ENCODE measurements around the gene PLCL2. TPM values are rescaled to one million over a fixed set of nuclear protein-coding genes. Genes with fewer than 3 reads are reported as not detected.
"Not testable (repeated sequence)": the region's sequence is repeated elsewhere in the genome, so short reads cannot be mapped to it uniquely, and the experiment has no call there.

The PLCL2 gene
- total RNA-seq, 1 experiment from 2014 or later: 1.6 TPM

GRCh38 chr3:17103579-17103978, 218.8 kb downstream of the PLCL2 start:
- Histone ChIP-seq H3K27me3 (no peaks in the 10 kb centered on the region), H3K4me3 (no peak overlapping the region), H3K4me1 (no peaks in the 10 kb centered on the region), H3K36me3 (no peaks in the 10 kb centered on the region), H3K27ac (no peak overlapping the region), H3K9me3 (replicated peaks) (no peaks in the 10 kb centered on the region)
- DNase-seq: no peak

- not testable (repeated sequence) for H3K36me3 ChIP-seq; H3K4me3 ChIP-seq; H3K4me1 ChIP-seq; DNase-seq; H3K27ac ChIP-seq; H3K27me3 ChIP-seq; H3K9me3 ChIP-seq (replicated peaks)
Measured at GRCh38 chr3:17106801-17107200, 222.0 kb downstream of the PLCL2 start.

- H3K4me1 ChIP-seq: no peaks in the 10 kb centered on the region
- H3K27ac ChIP-seq: no peak overlapping the region
- no peak for DNase-seq
- H3K4me3 ChIP-seq: no peak overlapping the region
- H3K27me3 ChIP-seq: no peaks in the 10 kb centered on the region
- H3K9me3 ChIP-seq (replicated peaks): no peaks in the 10 kb centered on the region
- H3K36me3 ChIP-seq: no peaks in the 10 kb centered on the region
Measured at GRCh38 chr3:17110660-17111396, 226.1 kb downstream of the PLCL2 start.

DNA sequence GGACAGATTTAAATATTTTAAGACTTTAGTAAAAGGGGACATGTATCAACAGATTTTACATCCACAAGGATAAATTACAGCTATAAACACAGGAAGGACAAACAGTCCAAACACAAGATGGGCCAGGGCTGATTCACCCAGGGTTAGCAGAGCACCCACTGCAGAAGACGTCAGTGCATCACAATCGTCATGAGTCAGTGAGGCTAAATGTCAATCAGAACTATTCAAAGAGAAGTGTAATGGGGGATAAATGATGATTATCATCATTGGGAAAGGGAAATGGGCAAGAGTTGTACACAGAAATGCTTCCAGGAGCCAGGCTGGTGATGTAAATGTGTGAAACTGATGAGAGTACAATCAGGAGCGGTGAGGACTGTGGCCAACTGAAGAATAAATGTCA, 226.8 kb downstream of the PLCL2 start:
- Histone ChIP-seq H3K9me3 (replicated peaks) (no peaks in the 10 kb centered on the region), H3K27ac (no peak overlapping the region), H3K27me3 (no peaks in the 10 kb centered on the region), H3K4me3 (no peak overlapping the region), H3K4me1 (no peaks in the 10 kb centered on the region), H3K36me3 (no peaks in the 10 kb centered on the region)
- DNase-seq: no peak

DNA sequence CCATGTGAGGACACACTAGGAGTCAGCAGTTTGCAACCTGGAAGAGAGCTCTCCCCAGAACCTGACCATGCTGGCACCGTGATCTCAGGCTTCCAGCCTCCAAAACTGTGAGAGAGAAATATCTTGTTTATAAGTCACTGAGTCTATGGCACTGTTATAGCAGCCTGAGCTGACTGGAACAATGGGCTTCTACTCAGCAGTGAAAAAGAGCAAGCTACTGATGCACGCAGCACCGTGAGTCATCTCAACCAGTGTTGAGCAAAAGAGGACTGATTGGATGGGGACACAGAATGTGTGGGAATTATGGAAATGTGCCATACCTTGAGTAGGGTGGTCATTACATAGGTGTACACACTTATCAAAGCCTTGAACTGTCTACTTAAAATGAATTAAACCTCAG, 230.4 kb downstream of the PLCL2 start:
- no peak for DNase-seq

GRCh38 chr3:17116007-17116600, 231.3 kb downstream of the PLCL2 start:
- no peaks in the 10 kb centered on the region for H3K27me3 ChIP-seq
- DNase-seq: no peak
- H3K4me3 ChIP-seq: no peak overlapping the region
- H3K27ac ChIP-seq: no peak overlapping the region
- H3K4me1 ChIP-seq: no peaks in the 10 kb centered on the region
- no peaks in the 10 kb centered on the region for H3K9me3 ChIP-seq (replicated peaks)
- H3K36me3 ChIP-seq: no peaks in the 10 kb centered on the region

More for the DNA sequence above, 230.4 kb downstream of the PLCL2 start:
- Histone ChIP-seq H3K27ac (no peak overlapping the region), H3K9me3 (replicated peaks) (no peaks in the 10 kb centered on the region), H3K4me1 (no peaks in the 10 kb centered on the region), H3K4me3 (no peak overlapping the region), H3K36me3 (no peaks in the 10 kb centered on the region), H3K27me3 (no peaks in the 10 kb centered on the region)

DNA sequence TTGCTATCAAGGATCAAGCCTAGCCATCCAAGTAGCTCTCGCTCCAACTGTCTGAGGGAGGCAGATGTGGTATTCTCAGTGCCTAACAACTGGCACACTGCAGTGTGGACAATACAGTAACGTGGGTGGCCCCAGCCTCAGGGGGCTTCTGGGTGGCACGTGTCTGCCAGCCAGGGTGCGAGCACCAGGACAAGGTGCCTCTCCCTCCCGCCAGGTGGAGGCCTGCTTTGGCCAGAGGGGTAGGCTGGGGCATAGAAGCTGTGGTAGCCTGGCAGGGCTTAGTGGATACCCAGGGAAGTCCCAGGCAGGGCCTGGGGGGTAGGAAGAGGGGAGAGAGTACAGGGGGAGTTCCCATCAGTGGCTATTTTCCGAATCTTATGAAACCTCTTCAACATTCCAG, 234.0 kb downstream of the PLCL2 start:
- H3K4me1 ChIP-seq: no peaks in the 10 kb centered on the region
- H3K27me3 ChIP-seq: no peaks in the 10 kb centered on the region
- no peaks in the 10 kb centered on the region for H3K36me3 ChIP-seq
- no peak for DNase-seq
- H3K9me3 ChIP-seq (replicated peaks): no peaks in the 10 kb centered on the region
- no peak overlapping the region for H3K27ac ChIP-seq
- no peak overlapping the region for H3K4me3 ChIP-seq

DNA sequence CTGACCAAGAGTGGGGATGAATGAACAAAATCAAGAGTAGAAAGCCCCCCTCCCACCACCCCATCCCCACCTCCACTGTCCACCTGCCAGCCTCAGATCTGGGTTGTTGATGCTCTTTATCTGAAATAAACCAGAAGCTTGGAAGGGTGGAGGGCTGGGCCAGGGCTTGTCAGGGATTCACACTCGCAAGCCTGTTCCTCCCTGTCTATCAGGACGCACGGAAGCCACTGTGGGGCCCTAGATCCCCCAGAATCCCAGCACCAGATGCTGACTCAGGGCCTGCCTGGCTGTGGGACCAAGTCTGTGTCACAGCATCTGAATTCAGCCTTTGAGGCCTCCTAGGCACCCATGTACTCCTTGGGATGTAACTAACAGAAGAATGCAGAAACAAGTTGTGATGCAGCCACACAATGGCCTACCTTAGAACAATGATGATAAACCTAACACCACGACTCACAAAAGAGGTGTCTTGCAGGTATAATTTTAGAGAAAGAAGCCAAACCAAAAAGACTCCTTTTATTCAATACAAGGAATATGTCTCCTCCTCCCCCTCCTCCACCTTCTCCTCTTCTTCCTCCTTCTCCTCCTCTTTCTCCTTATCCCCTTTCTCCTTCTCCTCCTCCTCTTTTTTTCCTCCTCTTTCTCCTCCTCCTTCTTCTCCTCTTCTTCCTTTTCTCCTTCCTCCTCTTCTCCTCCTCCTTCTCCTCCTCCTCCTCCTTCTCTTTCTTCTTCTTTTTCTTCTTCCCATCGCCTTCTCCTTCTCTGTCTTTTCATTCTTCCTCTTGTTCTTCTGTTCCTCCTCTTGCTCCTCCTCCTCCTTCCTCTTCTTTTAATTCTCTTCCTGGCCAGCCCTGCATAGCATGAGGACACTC, 234.7 kb downstream of the PLCL2 start:
- H3K27ac ChIP-seq: no peak overlapping the region
- H3K4me1 ChIP-seq: no peaks in the 10 kb centered on the region
- no peak for DNase-seq
- no peaks in the 10 kb centered on the region for H3K36me3 ChIP-seq
- H3K4me3 ChIP-seq: no peak overlapping the region
- H3K9me3 ChIP-seq (replicated peaks): no peaks in the 10 kb centered on the region
- no peaks in the 10 kb centered on the region for H3K27me3 ChIP-seq

GRCh38 chr3:17120115-17120514, 235.4 kb downstream of the PLCL2 start:
- Histone ChIP-seq H3K4me3 (no peak overlapping the region), H3K9me3 (replicated peaks) (no peaks in the 10 kb centered on the region), H3K27me3 (no peaks in the 10 kb centered on the region), H3K4me1 (no peaks in the 10 kb centered on the region), H3K27ac (no peak overlapping the region), H3K36me3 (no peaks in the 10 kb centered on the region)
- DNase-seq: no peak

- Histone ChIP-seq H3K4me3 (no peak overlapping the region), H3K4me1 (no peaks in the 10 kb centered on the region), H3K27ac (no peak overlapping the region), H3K36me3 (no peaks in the 10 kb centered on the region), H3K27me3 (no peaks in the 10 kb centered on the region), H3K9me3 (replicated peaks) (no peaks in the 10 kb centered on the region)
- DNase-seq: no peak
Measured at GRCh38 chr3:17121336-17121735, 236.6 kb downstream of the PLCL2 start.

- no peaks in the 10 kb centered on the region for H3K4me1 ChIP-seq
- H3K27ac ChIP-seq: no peak overlapping the region
- no peak overlapping the region for H3K4me3 ChIP-seq
- H3K36me3 ChIP-seq: no peaks in the 10 kb centered on the region
- H3K27me3 ChIP-seq: no peaks in the 10 kb centered on the region
- H3K9me3 ChIP-seq (replicated peaks): no peaks in the 10 kb centered on the region
- DNase-seq: no peak
Measured at GRCh38 chr3:17122758-17123157, 238.0 kb downstream of the PLCL2 start.

DNA sequence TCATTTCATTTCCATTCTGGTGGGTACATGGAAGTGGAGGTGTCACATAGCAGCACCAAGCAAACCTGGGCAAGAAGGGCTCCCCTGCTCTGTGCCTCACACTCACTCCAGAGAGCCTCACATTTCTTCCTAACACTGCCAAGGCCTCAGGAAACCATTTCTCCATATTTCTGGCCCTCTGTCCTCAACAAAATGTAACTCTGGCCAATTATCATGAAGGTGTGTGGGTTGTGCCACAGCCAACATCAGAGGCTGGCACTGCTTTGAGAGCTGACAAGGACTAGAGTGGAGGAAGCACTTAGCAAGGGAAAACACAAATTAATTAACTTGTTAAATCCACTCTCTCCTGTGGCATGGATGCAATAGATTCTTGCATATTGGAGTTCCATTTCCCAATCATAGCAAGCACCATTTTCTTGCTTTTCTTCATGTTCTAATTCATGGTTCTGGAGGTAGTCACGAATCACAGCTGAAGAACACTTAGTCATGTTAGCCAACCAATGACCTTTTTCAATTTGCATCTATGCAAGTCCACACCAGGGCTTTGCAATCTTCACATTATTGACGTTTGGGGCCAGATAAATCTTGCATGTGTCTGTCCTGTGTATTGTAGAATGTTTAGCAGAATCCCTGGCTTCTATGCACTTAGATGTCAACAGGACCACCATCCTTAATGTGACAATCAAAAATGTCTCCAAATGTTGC, 241.1 kb downstream of the PLCL2 start:
- Histone ChIP-seq H3K9me3 (replicated peaks) (no peaks in the 10 kb centered on the region), H3K4me1 (no peaks in the 10 kb centered on the region), H3K36me3 (no peaks in the 10 kb centered on the region), H3K4me3 (no peak overlapping the region), H3K27me3 (no peaks in the 10 kb centered on the region), H3K27ac (no peak overlapping the region)
- DNase-seq: no peak

DNA sequence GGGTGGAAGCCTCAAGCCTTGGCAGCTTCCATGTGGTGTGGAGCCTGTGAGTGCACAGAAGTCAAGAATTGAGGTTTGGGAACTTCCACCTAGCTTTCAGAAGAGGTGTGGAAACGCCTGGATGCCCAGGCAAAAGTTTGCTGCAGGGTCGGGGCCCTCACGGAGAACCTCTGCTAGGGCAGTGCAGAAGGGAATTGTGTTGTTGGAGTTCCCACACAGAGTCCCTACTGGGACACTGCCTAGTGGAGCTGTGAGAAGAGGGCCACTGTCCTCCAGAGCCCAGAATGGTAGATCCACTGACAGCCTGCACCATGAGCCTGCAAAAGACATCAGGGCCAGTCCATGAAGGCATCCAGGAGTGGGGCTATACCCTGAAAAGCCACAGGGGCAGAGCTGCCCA, 243.9 kb downstream of the PLCL2 start:
- H3K4me1 ChIP-seq; H3K9me3 ChIP-seq (replicated peaks); H3K4me3 ChIP-seq; H3K27ac ChIP-seq; H3K36me3 ChIP-seq; DNase-seq; H3K27me3 ChIP-seq: not testable (repeated sequence)

GRCh38 chr3:17129556-17129955, 244.8 kb downstream of the PLCL2 start:
- no peak for DNase-seq
- H3K4me3 ChIP-seq: no peak overlapping the region
- H3K27me3 ChIP-seq: no peaks in the 10 kb centered on the region
- no peaks in the 10 kb centered on the region for H3K9me3 ChIP-seq (replicated peaks)
- no peak overlapping the region for H3K27ac ChIP-seq
- no peaks in the 10 kb centered on the region for H3K36me3 ChIP-seq
- H3K4me1 ChIP-seq: no peaks in the 10 kb centered on the region

- no peak overlapping the region for H3K4me3 ChIP-seq
- H3K36me3 ChIP-seq: no peaks in the 10 kb centered on the region
- H3K27me3 ChIP-seq: no peaks in the 10 kb centered on the region
- no peak overlapping the region for H3K27ac ChIP-seq
- no peaks in the 10 kb centered on the region for H3K4me1 ChIP-seq
- DNase-seq: no peak
- H3K9me3 ChIP-seq (replicated peaks): no peaks in the 10 kb centered on the region
Measured at GRCh38 chr3:17130956-17131355, 246.2 kb downstream of the PLCL2 start.

Data from SJCRH30 (cell line).